Measurements from ENCODE around the gene OR2C1.

Gene OR2C1

GRCh38 chr16:3328643-3329042 is 27.0 kb upstream of the OR2C1 start:
- Histone ChIP-seq H3K9ac (ENCODE audit: insufficient read length, low read depth) (no peak overlapping the region), H3K9me3 (ENCODE audit: insufficient read depth, low read length) (no peaks in the 10 kb centered on the region), H3K4me3 (ENCODE audit: insufficient read length, low read depth) (no peak overlapping the region), H3K27me3 (ENCODE audit: insufficient read depth, insufficient read length) (no peaks in the 10 kb centered on the region), H3K36me3 (ENCODE audit: insufficient read depth, insufficient read length, low read length) (no peaks in the 10 kb centered on the region), H3K4me1 (ENCODE audit: insufficient read depth, insufficient read length) (no peaks in the 10 kb centered on the region)
- TF ChIP-seq ZNF274 (IDR thresholded peaks at IDR 0.05; ENCODE audit: low read depth, low read length) (no peak), YY1 (IDR thresholded peaks at IDR 0.05; ENCODE audit: insufficient read depth, insufficient read length) (no peak), SUZ12 (IDR thresholded peaks at IDR 0.05; ENCODE audit: extremely low read depth, insufficient read depth, insufficient read length) (no peak)
- no peak for DNase-seq (ENCODE audit: low read depth, low spot score)

DNA sequence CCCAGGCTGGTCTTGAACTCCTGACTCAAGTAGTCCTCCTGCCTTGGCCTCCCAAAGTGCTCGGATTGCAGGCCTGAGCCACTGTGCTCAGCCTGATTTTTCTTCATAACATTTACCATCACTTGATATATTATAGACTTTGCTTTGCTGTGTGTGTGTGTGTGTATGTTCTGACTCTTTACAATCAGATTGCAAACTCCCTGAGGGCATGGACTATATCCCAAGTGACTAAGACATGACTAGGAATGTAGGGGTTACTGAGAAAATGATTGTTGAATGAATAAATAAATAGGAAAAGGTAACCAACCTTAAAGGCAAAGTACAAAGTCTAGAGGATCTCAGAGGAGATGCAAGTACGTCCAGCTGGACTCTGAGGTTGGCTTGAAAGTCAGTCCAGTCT is 9.6 kb upstream of the OR2C1 start:
- Histone ChIP-seq H3K27me3 (ENCODE audit: insufficient read depth, insufficient read length) (no peaks in the 10 kb centered on the region), H3K4me1 (ENCODE audit: insufficient read depth, insufficient read length) (no peaks in the 10 kb centered on the region), H3K9me3 (ENCODE audit: insufficient read depth, low read length) (no peaks in the 10 kb centered on the region), H3K36me3 (ENCODE audit: insufficient read depth, insufficient read length, low read length) (no peaks in the 10 kb centered on the region), H3K9ac (ENCODE audit: insufficient read length, low read depth) (no peak overlapping the region), H3K4me3 (ENCODE audit: insufficient read length, low read depth) (no peak overlapping the region)
- TF ChIP-seq SUZ12 (IDR thresholded peaks at IDR 0.05; ENCODE audit: extremely low read depth, insufficient read depth, insufficient read length) = no peak
- TF ChIP-seq ZNF274 (IDR thresholded peaks at IDR 0.05; ENCODE audit: low read depth, low read length) = no peak
- no peak for TF ChIP-seq YY1 (IDR thresholded peaks at IDR 0.05; ENCODE audit: insufficient read depth, insufficient read length)
- no peak for DNase-seq (ENCODE audit: low read depth, low spot score)

DNA sequence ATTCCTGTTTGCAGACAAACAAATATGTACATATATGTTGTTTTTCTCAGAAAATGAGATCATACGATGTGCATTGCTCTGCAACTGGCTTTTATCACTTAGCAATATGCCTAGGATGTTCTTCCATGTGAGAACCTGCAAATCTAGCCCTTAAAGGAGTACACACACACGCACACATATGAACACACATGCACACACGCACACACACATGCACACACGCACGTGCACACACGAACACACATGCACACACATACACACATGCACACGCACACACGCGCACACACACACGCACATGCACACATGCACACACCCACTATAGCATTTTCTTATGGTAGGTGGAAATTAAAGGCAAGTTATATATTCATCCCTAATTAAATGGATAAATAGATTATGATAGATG is 8.1 kb upstream of the OR2C1 start:
- Histone ChIP-seq H3K4me3 (ENCODE audit: insufficient read length, low read depth) (no peak overlapping the region), H3K4me1 (ENCODE audit: insufficient read depth, insufficient read length) (no peaks in the 10 kb centered on the region), H3K27me3 (ENCODE audit: insufficient read depth, insufficient read length) (no peaks in the 10 kb centered on the region), H3K9ac (ENCODE audit: insufficient read length, low read depth) (no peak overlapping the region), H3K36me3 (ENCODE audit: insufficient read depth, insufficient read length, low read length) (no peaks in the 10 kb centered on the region), H3K9me3 (ENCODE audit: insufficient read depth, low read length) (no peaks in the 10 kb centered on the region)
- TF ChIP-seq SUZ12 (IDR thresholded peaks at IDR 0.05; ENCODE audit: extremely low read depth, insufficient read depth, insufficient read length) (no peak), YY1 (IDR thresholded peaks at IDR 0.05; ENCODE audit: insufficient read depth, insufficient read length) (no peak), ZNF274 (IDR thresholded peaks at IDR 0.05; ENCODE audit: low read depth, low read length) (no peak)
- DNase-seq (ENCODE audit: low read depth, low spot score) = no peak

- no peak overlapping the region for H3K9ac ChIP-seq (ENCODE audit: insufficient read length, low read depth)
- no peak for DNase-seq (ENCODE audit: low read depth, low spot score)
- H3K36me3 ChIP-seq (ENCODE audit: insufficient read depth, insufficient read length, low read length) = no peaks in the 10 kb centered on the region
- no peak overlapping the region for H3K4me3 ChIP-seq (ENCODE audit: insufficient read length, low read depth)
- no peaks in the 10 kb centered on the region for H3K4me1 ChIP-seq (ENCODE audit: insufficient read depth, insufficient read length)
- H3K9me3 ChIP-seq (ENCODE audit: insufficient read depth, low read length) = no peaks in the 10 kb centered on the region
- no peaks in the 10 kb centered on the region for H3K27me3 ChIP-seq (ENCODE audit: insufficient read depth, insufficient read length)
- no peak for TF ChIP-seq YY1 (IDR thresholded peaks at IDR 0.05; ENCODE audit: insufficient read depth, insufficient read length)
- no peak for TF ChIP-seq ZNF274 (IDR thresholded peaks at IDR 0.05; ENCODE audit: low read depth, low read length)
- TF ChIP-seq SUZ12 (IDR thresholded peaks at IDR 0.05; ENCODE audit: extremely low read depth, insufficient read depth, insufficient read length) = no peak
Observed at GRCh38 chr16:3348547-3349167, 7.0 kb upstream of the OR2C1 start.

DNA sequence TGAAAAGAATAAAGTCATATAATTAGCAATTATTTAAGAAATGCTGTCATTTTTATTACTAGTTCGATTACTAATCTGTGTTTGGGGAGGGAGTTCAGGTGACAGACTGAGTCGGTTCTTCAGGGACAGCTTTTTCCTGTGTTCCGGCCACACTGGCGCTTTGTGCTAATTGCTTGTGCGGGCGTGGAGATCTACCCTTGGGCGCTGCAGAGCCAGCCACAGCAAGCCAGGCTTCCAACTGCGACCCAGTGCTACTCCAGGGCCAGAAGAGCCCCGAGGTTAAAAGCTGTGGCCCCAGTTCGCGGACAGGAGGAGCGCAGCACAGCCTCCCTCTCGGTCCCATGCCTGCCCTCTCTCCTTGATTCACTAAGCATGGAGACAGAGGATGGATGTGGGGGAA is 6.5 kb upstream of the OR2C1 start:
- no peak overlapping the region for H3K4me3 ChIP-seq (ENCODE audit: insufficient read length, low read depth)
- TF ChIP-seq ZNF274 (IDR thresholded peaks at IDR 0.05; ENCODE audit: low read depth, low read length) (no peak), SUZ12 (IDR thresholded peaks at IDR 0.05; ENCODE audit: extremely low read depth, insufficient read depth, insufficient read length) (no peak), YY1 (IDR thresholded peaks at IDR 0.05; ENCODE audit: insufficient read depth, insufficient read length) (no peak)
- no peaks in the 10 kb centered on the region for H3K4me1 ChIP-seq (ENCODE audit: insufficient read depth, insufficient read length)
- DNase-seq (ENCODE audit: low read depth, low spot score) = no peak
- no peaks in the 10 kb centered on the region for H3K9me3 ChIP-seq (ENCODE audit: insufficient read depth, low read length)
- H3K27me3 ChIP-seq (ENCODE audit: insufficient read depth, insufficient read length) = no peaks in the 10 kb centered on the region
- no peaks in the 10 kb centered on the region for H3K36me3 ChIP-seq (ENCODE audit: insufficient read depth, insufficient read length, low read length)
- H3K9ac ChIP-seq (ENCODE audit: insufficient read length, low read depth) = no peak overlapping the region

GRCh38 chr16:3356118-3356517 is 429 bp downstream of the OR2C1 start:
- Histone ChIP-seq H3K4me1 (ENCODE audit: insufficient read depth, insufficient read length) (no peaks in the 10 kb centered on the region), H3K36me3 (ENCODE audit: insufficient read depth, insufficient read length, low read length) (no peaks in the 10 kb centered on the region), H3K9ac (ENCODE audit: insufficient read length, low read depth) (no peak overlapping the region), H3K9me3 (ENCODE audit: insufficient read depth, low read length) (no peaks in the 10 kb centered on the region), H3K27me3 (ENCODE audit: insufficient read depth, insufficient read length) (peaks cover 5% of the 10 kb centered on the region), H3K4me3 (ENCODE audit: insufficient read length, low read depth) (peak overlapping the region; percentile 3)
- no peak for TF ChIP-seq SUZ12 (IDR thresholded peaks at IDR 0.05; ENCODE audit: extremely low read depth, insufficient read depth, insufficient read length)
- no peak for TF ChIP-seq YY1 (IDR thresholded peaks at IDR 0.05; ENCODE audit: insufficient read depth, insufficient read length)
- no peak for TF ChIP-seq ZNF274 (IDR thresholded peaks at IDR 0.05; ENCODE audit: low read depth, low read length)
- no peak for DNase-seq (ENCODE audit: low read depth, low spot score)

DNA sequence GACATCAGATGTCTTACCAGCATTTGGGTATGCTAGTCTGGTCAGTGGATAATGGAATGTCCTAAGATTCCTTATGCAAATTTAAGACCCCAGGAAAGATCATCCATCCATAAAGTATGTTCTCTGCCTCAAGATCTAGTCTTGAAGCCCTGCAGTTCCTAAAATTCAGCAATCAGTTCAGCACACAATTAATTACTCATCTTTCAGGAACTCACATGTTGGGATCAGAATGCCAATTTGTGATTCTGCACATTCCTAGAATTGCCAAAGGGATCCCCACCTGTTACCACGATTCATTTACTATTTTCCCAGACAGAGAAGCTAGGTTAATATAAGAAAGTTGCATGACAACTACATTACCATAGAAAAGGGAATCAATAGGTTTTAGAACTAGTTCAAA is 3.2 kb downstream of the OR2C1 start:
- DNase-seq (ENCODE audit: low read depth, low spot score) = no peak
- Histone ChIP-seq H3K36me3 (ENCODE audit: insufficient read depth, insufficient read length, low read length) (no peaks in the 10 kb centered on the region), H3K4me3 (ENCODE audit: insufficient read length, low read depth) (no peak overlapping the region), H3K9me3 (ENCODE audit: insufficient read depth, low read length) (no peaks in the 10 kb centered on the region), H3K9ac (ENCODE audit: insufficient read length, low read depth) (no peak overlapping the region), H3K4me1 (ENCODE audit: insufficient read depth, insufficient read length) (no peaks in the 10 kb centered on the region), H3K27me3 (ENCODE audit: insufficient read depth, insufficient read length) (peaks cover 6% of the 10 kb centered on the region)
- no peak for TF ChIP-seq YY1 (IDR thresholded peaks at IDR 0.05; ENCODE audit: insufficient read depth, insufficient read length)
- TF ChIP-seq SUZ12 (IDR thresholded peaks at IDR 0.05; ENCODE audit: extremely low read depth, insufficient read depth, insufficient read length) = no peak
- TF ChIP-seq ZNF274 (IDR thresholded peaks at IDR 0.05; ENCODE audit: low read depth, low read length) = no peak

Data from NT2/D1 (cell line).